ENCODE measurements around the gene NDUFAB1.

The NDUFAB1 gene

DNA sequence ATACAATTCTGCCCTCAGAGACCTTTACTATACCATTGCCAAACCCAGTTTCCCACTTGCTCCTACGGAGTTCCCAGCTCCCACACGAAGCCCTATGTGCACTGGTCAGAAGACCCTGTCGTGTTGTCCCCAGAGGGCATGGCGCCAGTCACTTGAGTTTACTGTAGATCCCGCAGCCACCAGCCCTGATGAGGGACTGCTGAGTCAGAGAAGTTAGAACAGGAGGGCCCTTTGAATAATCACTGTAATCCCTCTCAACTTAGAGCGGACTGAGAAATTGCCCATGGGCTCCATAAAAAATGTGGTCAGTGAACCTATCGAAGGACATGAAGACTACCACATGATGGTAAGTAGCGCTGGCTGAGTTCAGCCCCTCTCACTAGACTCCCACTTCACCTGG lies 29.4 kb downstream of the NDUFAB1 start:
- TF ChIP-seq CTCF (IDR thresholded peaks at IDR 0.05; ENCODE audit: low read depth, low read length, missing control alignments) = no peak
- H3K4me3 ChIP-seq (ENCODE audit: low read depth, low read length) = no peak overlapping the region
- DNase-seq (ENCODE audit: low read depth) = no peak
- in situ Hi-C loops (cut with HindIII; ENCODE audit: low sequenced_read_pairs) = no loop called here

- in situ Hi-C loops (cut with HindIII; ENCODE audit: low sequenced_read_pairs) = no loop called here
- no peak for DNase-seq (ENCODE audit: low read depth)
- TF ChIP-seq CTCF (IDR thresholded peaks at IDR 0.05; ENCODE audit: low read depth, low read length, missing control alignments) = no peak
- no peak overlapping the region for H3K4me3 ChIP-seq (ENCODE audit: low read depth, low read length)
Observed at GRCh38 chr16:23564575-23565363, 31.3 kb downstream of the NDUFAB1 start.

GRCh38 chr16:23563186-23563585 lies 32.9 kb downstream of the NDUFAB1 start:
- DNase-seq (ENCODE audit: low read depth) = no peak
- H3K4me3 ChIP-seq (ENCODE audit: low read depth, low read length) = no peak overlapping the region
- TF ChIP-seq CTCF (IDR thresholded peaks at IDR 0.05; ENCODE audit: low read depth, low read length, missing control alignments) = no peak
- in situ Hi-C loops (cut with HindIII; ENCODE audit: low sequenced_read_pairs) = no loop called here

GRCh38 chr16:23562505-23562904 lies 33.6 kb downstream of the NDUFAB1 start:
- no peak for TF ChIP-seq CTCF (IDR thresholded peaks at IDR 0.05; ENCODE audit: low read depth, low read length, missing control alignments)
- in situ Hi-C loops (cut with HindIII; ENCODE audit: low sequenced_read_pairs) = no loop called here
- no peak overlapping the region for H3K4me3 ChIP-seq (ENCODE audit: low read depth, low read length)
- no peak for DNase-seq (ENCODE audit: low read depth)

- DNase-seq (ENCODE audit: low read depth) = no peak
- in situ Hi-C loops (cut with HindIII; ENCODE audit: low sequenced_read_pairs) = no loop called here
- TF ChIP-seq CTCF (IDR thresholded peaks at IDR 0.05; ENCODE audit: low read depth, low read length, missing control alignments) = no peak
- H3K4me3 ChIP-seq (ENCODE audit: low read depth, low read length) = no peak overlapping the region
Observed at GRCh38 chr16:23561586-23561985, 34.5 kb downstream of the NDUFAB1 start.

- peak; percentile 22 for DNase-seq (ENCODE audit: low read depth)
- TF ChIP-seq CTCF (IDR thresholded peaks at IDR 0.05; ENCODE audit: low read depth, low read length, missing control alignments) = no peak
- H3K4me3 ChIP-seq (ENCODE audit: low read depth, low read length) = peak overlapping the region; percentile 92
- in situ Hi-C loops (cut with HindIII; ENCODE audit: low sequenced_read_pairs) = no loop called here
Observed at GRCh38 chr16:23557779-23558702, 38.1 kb downstream of the NDUFAB1 start.
